Gastrocnemius medialis (tissue), 4 donors: Measurements from ENCODE around the gene PCDHB1.

Source experiments
- CTCF ChIP-seq, 5 experiments: fragments of 450-650 bp in 3 of 5; fragments of 200-600 bp in 2 of 5; sonication (generic) in 2 of 5; IDR thresholded peaks in 4 of 5; conservative IDR thresholded peaks in 1 of 5; 1 replicate in 4 of 5; 2 replicates in 1 of 5; pipeline ENCODE4 v1.5.1; 2016 to 2019; ENCODE audit warnings: antibody characterized with exemption in 5 of 5, mild to moderate bottlenecking in 3 of 5, moderate library complexity in 3 of 5
- POLR2A ChIP-seq, 2 donors: fragments of 450-650 bp; IDR thresholded peaks; one replicate each; pipeline ENCODE4 v1.6.1; 2017; ENCODE audit warnings: antibody characterized with exemption in 2 of 2, mild to moderate bottlenecking in 2 of 2, moderate library complexity in 2 of 2

DNA sequence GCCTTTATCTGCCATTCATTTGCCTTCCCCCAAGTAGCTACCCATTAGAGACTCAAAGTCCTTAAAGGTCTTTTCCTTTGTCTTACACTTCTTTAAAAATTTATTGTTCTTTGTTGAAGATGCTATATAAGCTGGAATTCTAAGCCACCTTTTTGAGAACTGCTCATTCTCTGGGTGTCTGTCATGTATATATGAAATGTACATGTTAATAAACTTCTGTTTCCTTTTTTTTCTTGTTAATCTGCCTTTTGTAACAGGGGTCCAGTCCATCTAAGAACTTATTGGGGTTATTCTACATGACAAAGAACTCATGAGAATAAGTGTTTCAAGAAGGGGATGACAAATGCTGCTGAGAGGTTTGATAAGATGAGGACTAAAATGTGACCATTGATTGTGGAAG lies 43.4 kb upstream of the PCDHB1 start:
- TF ChIP-seq CTCF (IDR thresholded peaks at IDR 0.05 in 4 of 5, conservative IDR thresholded peaks at IDR 0.05 in 1 of 5) (no peak), POLR2A (IDR thresholded peaks at IDR 0.05) (no peak)
